ENCODE measurements around the gene HDDC3. TPM values are rescaled to one million over a fixed set of nuclear protein-coding genes. Genes with fewer than 3 reads are reported as not detected.

HDDC3 gene
- polyA plus RNA-seq, 1 of the 3 experiments (the other 2 are of a cell fraction): 25.8 TPM

- TF ChIP-seq, protein P1, sequence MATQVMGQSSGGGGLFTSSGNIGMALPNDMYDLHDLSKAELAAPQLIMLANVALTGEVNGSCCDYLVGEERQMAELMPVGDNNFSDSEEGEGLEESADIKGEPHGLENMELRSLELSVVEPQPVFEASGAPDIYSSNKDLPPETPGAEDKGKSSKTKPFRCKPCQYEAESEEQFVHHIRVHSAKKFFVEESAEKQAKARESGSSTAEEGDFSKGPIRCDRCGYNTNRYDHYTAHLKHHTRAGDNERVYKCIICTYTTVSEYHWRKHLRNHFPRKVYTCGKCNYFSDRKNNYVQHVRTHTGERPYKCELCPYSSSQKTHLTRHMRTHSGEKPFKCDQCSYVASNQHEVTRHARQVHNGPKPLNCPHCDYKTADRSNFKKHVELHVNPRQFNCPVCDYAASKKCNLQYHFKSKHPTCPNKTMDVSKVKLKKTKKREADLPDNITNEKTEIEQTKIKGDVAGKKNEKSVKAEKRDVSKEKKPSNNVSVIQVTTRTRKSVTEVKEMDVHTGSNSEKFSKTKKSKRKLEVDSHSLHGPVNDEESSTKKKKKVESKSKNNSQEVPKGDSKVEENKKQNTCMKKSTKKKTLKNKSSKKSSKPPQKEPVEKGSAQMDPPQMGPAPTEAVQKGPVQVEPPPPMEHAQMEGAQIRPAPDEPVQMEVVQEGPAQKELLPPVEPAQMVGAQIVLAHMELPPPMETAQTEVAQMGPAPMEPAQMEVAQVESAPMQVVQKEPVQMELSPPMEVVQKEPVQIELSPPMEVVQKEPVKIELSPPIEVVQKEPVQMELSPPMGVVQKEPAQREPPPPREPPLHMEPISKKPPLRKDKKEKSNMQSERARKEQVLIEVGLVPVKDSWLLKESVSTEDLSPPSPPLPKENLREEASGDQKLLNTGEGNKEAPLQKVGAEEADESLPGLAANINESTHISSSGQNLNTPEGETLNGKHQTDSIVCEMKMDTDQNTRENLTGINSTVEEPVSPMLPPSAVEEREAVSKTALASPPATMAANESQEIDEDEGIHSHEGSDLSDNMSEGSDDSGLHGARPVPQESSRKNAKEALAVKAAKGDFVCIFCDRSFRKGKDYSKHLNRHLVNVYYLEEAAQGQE (IDR thresholded peaks at IDR 0.05; ENCODE audit: low read depth, low read length): no peak
- TF ChIP-seq TCF12 (IDR thresholded peaks at IDR 0.05) (no peak), FOSL2 (IDR thresholded peaks at IDR 0.05; ENCODE audit: borderline replicate concordance, low read depth) (no peak), MXI1 (IDR thresholded peaks at IDR 0.05; ENCODE audit: low read depth, low read length) (no peak), EZH2phosphoT487 (IDR thresholded peaks at IDR 0.05; ENCODE audit: borderline replicate concordance, low read depth) (no peak)
- TF ChIP-seq, protein P2, sequence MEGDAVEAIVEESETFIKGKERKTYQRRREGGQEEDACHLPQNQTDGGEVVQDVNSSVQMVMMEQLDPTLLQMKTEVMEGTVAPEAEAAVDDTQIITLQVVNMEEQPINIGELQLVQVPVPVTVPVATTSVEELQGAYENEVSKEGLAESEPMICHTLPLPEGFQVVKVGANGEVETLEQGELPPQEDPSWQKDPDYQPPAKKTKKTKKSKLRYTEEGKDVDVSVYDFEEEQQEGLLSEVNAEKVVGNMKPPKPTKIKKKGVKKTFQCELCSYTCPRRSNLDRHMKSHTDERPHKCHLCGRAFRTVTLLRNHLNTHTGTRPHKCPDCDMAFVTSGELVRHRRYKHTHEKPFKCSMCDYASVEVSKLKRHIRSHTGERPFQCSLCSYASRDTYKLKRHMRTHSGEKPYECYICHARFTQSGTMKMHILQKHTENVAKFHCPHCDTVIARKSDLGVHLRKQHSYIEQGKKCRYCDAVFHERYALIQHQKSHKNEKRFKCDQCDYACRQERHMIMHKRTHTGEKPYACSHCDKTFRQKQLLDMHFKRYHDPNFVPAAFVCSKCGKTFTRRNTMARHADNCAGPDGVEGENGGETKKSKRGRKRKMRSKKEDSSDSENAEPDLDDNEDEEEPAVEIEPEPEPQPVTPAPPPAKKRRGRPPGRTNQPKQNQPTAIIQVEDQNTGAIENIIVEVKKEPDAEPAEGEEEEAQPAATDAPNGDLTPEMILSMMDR (IDR thresholded peaks at IDR 0.05): no peak
Measured at GRCh38 chr15:90949979-90950675, 17.8 kb upstream of the HDDC3 start (continued).

DNA sequence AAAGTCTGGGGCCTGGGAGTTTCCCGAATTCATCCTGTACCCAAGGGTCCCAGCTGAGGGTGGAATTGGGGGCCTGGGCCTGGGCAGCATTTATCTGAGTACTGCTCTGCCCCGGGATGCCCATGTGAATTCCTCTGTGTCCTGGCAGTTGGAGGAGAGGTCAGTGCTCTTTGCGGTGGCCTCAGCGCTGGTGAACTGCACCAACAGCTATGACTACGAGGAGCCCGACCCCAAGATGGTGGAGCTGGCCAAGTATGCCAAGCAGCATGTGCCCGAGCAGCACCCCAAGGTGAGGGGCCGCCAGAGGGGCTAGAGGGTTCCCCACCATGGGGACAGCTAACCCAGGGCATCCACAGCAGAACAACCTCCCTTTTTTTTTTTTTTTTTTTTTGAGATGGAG lies 16.2 kb upstream of the HDDC3 start:
- DNase-seq: no peak
- Histone ChIP-seq H2AFZ (ENCODE audit: low read depth) (no peak overlapping the region), H3K79me2 (ENCODE audit: insufficient read depth) (no peaks in the 10 kb centered on the region), H3K4me1 (ENCODE audit: control insufficient read depth in 1 of 2, insufficient read depth in 2 of 2, low read depth in 1 of 2, low read length in 1 of 2) (no peaks in the 10 kb centered on the region), H3K27me3 (ENCODE audit: insufficient read depth) (no peaks in the 10 kb centered on the region), H3K9ac (no peak overlapping the region), H3K36me3 (replicated peaks in 1 of 2; ENCODE audit: control insufficient read depth in 1 of 2, insufficient read depth in 2 of 2, low read length in 1 of 2) (peaks cover 18 to 73% of the 10 kb centered on the region in 2 experiments), H3K27ac (ENCODE audit: low read depth in 2 of 2, low read length in 1 of 2) (no peak overlapping the region), H3K9me3 (no peaks in the 10 kb centered on the region), H3K4me3 (ENCODE audit: low read depth in 2 of 2, low read length in 1 of 2) (no peak overlapping the region), H3F3A (replicated peaks; ENCODE audit: insufficient read depth) (peaks cover 3% of the 10 kb centered on the region), H4K20me1 (ENCODE audit: insufficient read depth) (no peaks in the 10 kb centered on the region), H3K9me2 (no peaks in the 10 kb centered on the region), H3K4me2 (no peak overlapping the region)
- WGBS (ENCODE audit: low lambda C conversion rate): 97% methylated on average over 8 of the region's 8 CpGs
- ChIA-PET POLR2A (interaction anchor here (1.0 to 1.3 kb wide), 4 partner anchors 9 to 74 kb away, joined by 3 to 8 read pairs (median 4); partner anchors contain the start of genes HDDC3, UNC45A and VPS33B), CTCF (interaction anchor here (0.7 to 11.4 kb wide), 5 partner anchors 8 to 108 kb away, joined by 3 to 108 read pairs (median 5); partner anchors contain the start of genes HDDC3 and UNC45A)
- TF ChIP-seq JUND (IDR thresholded peaks at IDR 0.05) (no peak), SMC3 (IDR thresholded peaks at IDR 0.05; ENCODE audit: low read depth, low read length) (no peak), EZH2phosphoT487 (IDR thresholded peaks at IDR 0.05; ENCODE audit: borderline replicate concordance, low read depth) (no peak)
- TF ChIP-seq, protein P1 (IDR thresholded peaks at IDR 0.05; ENCODE audit: low read depth, low read length): no peak

Measured in SK-N-SH (cell line).